Activated CD8-positive, alpha-beta memory T cell treated with anti-CD3 and anti-CD28 coated beads, Interleukin-2, amount 50 U/mL, for 24 hours (primary cell): ENCODE measurements around the gene ABCA3.

Experiments used
- DNase-seq: peaks from one replicate; pipeline ENCODE4 v3.0.0-alpha.2; 2020; ENCODE audit errors: extremely low read depth

The ABCA3 gene

DNA sequence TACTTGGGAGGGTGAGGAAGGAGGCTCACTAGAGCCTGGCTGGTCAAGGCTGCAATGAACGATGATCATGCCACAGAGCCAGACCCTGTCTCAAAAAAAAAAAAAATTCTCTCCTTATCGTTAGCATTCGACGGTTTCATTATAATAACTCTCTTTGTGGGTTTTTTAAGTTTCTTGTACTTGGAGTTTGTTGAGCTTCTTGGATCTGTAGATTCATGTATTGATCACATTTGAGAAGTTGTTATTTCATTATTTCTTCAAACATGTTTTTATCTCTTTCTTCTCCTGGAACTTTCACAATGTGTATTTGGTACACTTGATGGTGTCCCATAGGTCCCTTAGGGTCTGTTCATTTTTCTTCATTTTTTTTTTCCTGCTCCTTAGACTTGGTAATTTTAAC is 16.8 kb upstream of the ABCA3 start:
- DNase-seq: no peak

DNA sequence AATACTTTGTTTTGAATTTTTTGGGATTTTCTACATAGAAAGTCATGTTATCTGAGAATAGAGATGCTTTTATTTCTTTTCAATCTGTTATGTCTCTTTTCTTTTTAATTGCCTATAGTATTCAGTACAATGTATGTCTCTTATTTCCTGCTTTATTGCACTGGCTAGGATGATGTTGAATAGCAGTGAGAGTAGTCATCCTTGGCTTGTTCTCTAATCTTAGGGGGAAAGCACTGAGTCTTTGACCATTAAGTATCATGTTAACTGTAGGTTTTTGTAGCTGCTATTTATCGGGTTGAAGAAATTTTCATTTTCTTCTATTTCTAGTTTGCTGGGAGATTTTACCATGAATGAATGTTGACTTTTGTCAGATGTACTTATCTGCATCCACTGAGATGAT is 10.0 kb upstream of the ABCA3 start:
- no peak for DNase-seq

DNA sequence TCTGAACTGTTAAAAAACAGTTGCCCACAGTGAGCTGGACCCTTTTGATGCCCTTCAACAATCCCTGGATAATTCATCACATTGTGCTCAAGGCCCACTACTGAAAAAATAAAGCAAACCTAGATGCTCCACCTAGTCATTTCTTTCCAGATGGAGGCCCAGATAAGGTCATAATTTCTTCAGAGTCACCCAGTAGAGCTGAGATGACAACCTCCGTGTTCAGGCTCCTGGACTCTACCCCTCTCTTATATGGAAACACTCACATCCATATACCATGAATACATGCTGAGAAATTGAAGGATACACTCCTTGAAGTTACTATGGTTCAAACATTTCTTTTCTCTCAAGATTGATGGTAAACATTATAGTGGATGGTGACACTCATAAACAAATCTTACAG is 2.7 kb upstream of the ABCA3 start:
- no peak for DNase-seq

DNA sequence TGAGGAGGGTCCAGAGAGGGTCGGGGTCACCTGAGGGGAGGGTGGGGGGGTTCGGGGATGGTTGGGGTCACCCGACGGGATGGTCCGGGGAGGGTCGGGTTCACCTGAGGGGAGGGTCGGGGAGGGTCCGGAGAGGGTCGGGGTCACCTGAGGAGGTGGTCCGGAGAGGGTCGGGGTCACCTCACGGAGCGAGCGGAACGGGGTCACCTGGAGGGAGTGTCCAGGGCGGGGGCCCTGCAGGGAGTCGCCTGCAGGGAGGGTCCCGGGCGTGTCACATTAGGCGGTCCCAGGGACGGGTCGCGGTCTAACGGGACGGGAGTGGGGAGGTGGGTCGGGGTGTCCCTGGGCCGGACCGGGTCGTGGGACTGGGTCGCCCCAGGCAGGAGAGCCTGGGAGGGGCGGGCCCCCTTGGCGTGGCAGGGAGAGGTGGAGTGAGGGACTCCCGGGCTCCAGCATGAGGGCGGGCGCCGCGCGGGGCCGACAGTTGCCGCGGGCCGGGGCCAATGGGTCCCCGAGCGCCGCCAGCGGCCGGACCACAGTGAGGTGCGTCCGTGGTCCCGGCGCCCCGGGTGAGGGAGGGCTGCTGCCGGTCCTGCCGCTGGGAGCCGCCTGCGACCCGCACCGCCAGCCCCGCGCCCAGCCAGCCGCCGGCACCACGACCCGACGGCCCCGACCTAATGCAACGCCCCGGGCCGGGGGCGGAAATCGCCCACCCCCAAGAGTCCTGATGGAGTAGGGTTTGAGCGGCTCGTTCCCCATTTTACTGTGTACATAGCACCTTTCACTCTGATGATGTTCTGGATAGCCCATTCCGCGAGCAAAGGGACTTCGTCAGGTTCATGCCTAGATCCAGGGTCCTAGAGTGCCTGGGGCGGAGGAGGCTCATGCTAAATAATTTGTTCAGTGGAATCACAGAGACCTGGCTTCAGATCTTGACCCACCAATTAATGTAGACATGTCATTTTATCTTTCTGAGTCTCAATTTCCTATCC is 1.2 kb upstream of the ABCA3 start:
- DNase-seq: no peak

DNA sequence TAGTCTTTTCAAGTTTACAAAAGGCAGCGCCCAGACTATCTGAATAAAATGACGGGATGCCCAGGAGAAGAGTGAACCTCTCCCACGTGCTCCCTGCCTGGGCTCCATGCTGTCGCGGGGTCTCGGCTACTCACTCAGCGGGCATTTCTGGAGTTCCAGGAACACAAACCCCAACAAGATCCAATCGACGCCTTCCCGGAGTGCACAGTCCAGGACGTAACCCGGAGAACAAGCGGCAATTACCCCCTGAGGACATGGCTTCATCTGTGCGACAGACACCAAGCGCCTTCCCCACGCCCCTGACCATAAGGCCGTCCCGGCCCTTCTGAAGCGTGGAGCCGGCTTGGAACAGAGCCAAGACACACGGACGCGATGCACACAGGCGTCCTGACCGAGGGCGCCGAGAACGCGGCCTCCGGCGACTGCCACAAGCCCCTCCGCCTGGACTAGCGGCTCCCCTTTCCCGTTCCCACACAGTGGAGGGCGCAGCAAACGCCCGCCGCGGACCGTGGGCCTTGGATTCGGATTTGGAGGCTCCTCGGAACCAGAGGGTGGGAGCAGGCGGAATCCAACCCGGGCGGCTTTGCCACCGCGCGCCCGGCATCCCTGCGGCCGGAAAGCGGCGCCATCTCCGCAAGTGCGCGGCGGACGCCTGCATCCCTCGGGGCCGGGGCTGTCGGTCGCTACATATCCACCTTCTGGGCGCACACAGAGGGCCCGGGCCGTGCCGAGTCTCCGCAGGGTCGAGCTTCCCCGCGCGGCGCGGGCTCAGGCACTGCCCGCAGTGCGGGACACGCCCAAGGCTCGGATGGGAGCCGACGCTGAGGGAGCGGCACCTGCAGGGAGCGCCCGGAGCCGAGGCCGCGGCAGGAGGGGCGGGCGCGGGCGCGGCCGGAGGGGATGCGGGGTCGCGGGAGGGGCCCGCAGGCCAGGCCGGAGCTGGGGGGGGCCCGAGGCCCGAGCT is 725 bp downstream of the ABCA3 start:
- no peak for DNase-seq

DNA sequence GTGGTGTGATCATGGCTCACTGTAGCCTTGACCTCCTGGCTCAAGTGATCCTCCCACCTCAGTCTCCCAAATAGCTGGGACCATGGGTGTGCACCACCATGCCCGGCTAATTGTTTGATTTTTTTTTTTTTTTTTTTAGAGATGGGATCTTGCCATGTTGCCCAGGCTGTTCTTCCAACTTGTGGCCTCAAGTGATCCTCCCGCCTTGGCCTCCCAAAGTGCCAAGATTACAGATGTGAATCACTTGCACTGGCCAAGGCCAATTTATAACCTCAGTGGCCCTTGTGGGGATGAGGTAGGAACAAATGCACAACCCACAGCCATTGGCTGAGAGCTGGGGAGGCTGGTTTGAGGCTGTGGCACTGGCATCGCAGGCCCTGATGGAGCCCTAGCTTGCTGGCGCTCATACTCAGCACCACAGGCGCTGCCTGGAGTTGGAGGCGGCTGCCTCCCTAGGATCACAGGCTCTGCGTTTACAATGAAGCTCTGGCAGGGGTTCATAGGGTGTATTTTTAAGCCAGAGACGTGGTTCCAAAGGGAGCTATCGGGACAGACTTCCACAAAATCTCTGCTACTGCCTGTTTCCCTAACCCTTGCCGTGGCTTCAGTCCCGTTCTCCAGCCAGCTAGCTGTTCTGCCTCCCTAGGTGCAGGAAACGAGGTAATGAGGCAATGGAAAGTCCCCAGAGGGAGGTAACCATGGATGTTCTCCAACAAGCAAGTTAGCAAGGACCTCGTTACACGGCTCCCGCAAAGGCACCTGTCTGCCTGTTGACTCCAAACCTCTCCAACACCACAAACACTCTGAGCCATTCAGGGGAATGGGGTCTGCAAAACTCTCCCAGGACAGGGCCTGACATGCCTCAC is 2.9 kb downstream of the ABCA3 start:
- DNase-seq: no peak

DNA sequence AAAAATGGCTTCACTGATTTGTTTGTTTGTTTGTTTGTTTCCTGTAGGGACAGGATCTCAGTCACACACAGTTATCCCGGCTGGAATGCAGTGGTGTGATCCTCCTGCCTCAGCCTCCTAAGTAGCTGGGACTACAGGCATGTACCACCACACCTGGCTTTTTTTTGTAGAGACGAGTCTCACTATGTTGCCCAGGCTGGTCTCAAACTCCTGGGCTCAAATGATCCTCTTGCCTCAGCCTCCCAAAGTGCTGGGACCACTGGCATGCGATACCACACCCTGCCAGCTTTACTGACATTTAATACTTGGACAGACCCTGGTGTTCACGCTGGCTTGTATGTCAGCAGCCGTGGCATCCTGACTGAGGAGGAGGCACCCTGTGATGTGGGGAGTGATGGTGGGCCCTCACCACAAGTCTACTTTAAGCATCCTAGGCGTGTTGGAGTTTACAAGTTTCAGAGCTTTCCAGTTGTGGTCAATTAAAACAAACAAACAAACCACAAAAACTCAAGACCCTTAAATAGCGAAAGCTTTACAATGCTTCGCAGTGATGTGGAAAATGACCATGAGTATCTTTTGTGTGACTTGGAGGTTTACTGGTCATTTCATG is 5.1 kb downstream of the ABCA3 start:
- DNase-seq: no peak

DNA sequence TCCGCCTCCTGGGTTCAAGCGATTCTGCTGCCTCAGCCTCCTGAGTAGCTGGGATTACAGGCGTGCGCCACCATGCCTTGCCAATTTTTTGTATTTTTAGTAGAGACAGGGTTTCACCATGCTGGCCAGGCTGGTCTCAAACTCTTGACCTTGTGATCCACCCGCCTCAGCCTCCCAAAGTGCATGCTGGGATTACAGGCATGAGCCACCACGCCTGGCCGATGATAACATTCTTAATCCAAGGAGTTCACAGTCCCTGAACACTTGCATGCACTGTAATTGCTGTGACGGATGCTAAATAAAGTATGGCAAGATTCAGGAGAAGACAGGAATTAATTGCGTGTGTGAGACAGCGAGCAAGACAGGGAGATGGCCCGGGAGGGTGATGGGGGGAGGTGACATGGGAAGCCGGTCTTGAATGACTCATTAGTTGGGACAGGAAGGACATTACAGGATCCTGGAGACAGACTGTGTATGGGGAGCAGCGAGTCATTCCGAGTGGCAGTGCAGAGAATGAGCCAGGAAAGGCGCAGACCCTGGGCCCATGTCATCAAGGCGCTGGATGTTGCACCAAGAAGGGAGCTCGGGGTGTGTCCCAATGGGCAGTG is 6.7 kb downstream of the ABCA3 start:
- DNase-seq: no peak

DNA sequence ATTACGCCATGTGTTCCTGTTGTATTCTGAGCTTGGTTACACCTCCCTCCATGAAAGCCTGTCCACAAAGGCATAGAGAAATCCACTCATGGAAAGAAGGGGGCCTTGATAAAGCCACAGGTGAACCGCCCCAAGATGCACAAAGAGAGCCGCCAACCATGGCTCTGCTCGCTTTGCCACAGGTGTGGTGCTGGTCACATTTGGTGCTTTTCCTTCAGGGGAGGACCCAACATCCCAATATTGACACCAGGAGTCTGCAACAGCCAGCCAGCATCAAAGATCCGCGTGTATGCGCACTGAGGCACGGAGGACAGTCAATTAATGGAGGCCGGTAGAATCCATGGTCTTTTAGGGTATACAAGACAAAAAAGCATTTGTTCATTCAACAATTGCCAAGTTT is 7.3 kb downstream of the ABCA3 start:
- no peak for DNase-seq

DNA sequence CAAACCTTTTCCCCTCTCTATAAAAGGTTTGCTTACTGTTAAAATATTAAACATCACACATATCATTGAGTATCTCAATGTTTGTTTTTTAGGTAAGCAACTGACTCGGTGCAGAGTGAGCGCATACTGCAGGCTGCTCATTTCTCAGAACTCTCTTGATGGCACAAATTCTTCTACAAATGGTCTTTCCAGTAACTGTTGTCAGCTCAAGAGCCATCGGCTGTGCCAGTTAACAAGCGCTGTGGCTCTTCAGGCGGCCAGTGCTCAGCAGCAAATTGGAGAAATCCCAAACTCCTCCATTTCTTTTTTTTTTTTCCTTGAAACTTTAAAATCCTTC is 8.6 kb downstream of the ABCA3 start:
- DNase-seq: no peak

DNA sequence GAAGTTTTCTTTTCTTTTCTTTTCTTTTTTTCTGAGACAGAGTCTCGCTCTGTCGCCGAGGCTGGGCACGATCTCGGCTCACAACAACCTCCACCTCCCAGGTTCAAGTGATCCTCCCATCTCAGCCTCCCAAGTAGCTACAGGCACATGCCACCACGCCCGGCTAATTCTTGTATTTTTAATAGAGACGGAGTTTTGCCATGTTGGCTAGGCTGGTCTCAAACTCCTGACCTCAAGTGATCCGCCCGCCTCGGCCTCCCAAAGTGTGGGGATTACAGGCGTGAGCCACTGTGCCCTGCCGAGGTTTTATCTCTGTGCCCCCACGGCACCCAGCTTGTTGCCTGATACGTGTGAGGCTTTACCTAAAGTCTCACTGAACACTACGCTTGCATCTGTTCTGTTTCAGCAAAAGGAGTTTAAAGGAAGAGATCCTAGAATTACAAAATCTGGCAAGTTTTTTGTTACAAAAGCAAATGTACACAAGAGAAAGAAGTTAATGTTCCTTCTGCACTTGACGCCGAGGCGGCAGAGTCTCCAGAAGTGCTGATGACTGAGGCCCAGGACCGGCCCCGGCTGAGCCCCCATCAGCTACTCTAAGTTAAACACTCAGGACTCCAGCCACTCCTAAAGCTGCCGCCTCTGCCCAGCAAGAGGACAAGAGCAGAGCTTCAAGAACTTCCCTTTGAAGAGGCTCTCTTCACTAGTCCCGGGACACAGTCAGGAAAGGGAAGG is 9.2 kb downstream of the ABCA3 start:
- no peak for DNase-seq

DNA sequence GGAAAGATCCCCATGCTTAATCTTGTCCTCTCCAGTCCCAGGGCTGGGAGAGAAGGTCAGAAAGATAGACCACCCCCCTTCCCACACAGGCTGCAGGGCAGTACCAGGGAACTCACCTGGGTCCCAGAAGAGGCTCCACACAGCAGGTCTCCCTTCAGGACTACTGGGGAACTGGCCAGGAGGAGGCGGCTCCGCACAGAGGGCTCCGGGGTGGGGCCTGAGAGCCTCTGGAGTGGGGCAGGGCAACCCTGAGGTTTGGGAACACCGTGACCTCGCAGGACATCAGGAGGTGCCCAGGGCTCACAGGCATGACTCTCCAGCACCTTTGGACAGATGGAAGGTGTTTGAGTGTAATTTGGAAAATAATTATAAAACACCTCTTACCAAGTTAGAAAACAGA is 11.0 kb downstream of the ABCA3 start:
- no peak for DNase-seq

DNA sequence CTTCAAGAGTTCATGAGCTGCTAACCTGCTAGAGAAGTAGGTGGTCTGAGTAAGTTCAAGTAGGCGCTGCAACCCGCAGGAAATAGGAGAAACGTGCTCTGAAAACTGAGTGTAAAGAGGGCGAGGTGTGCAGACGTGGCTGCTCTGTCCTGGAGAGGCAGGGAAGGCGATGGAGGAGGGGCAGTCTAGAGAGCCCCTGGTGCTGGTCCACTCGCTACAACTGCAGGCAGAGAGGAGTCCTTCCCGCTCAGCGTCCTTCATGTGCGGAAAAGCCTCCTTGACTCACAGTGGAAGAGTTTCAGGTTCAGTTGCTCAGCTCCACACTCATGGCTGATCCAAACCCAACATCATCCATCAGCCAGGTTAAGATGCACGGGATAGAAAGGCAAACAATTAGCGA is 12.1 kb downstream of the ABCA3 start:
- DNase-seq: no peak

DNA sequence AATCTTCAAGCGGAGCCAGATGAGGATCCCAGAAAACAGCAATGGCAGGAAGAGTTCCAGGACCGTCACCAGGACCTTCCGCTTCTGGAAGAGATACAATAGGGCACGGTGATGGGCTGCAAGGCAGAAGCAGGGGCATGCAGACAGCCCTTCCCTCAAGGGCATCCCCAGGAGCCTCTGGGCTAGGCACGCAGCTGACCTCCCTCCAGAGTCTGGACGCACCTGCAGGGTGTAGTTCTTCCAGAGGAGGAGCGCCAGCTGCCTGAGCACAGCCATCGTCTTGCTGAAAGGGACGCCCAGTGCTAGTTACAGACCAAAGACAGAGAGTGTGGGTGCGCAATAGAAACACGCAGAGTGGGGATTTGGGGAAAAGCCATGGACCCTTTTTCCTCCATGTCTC is 14.3 kb downstream of the ABCA3 start:
- DNase-seq: no peak

DNA sequence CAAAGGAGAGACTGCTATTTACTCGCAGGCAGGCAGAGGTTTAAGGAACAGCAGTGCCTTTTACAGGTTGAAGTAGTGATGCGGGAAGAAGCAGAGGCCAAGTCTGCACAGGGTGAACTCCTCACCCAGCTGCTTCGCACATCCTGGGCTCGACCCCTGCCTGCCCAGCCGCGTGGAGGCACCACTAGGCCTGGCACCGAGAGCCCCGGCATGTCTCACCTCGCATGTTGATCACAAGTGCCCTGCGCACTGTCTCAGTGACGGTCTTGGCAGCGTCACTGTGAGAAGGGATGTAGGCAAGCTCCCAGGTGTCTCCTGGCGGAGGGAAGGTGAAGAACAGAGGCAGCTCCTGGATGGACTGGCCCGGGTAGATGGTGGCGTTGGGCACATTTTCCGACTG is 14.7 kb downstream of the ABCA3 start:
- DNase-seq: no peak

DNA sequence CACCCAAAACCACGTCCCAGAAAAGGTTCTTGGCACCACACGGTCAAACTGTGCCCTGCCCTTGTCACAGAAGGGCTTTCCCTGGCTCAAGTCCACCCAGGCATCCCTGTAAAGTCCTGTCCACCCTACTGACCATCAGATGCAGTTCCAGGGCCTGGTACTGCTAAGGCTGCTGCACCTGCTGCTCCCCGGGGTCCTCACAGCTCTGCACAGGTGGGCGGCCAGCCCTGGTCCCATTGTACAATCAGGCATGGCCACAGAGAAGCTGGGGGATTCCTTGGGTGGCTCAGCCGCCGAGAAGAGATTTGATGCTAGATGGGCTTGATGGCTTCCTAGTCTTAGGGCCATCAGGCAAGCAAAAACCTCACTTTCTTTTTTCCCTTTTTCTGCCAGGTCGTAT is 15.3 kb downstream of the ABCA3 start:
- DNase-seq: no peak

DNA sequence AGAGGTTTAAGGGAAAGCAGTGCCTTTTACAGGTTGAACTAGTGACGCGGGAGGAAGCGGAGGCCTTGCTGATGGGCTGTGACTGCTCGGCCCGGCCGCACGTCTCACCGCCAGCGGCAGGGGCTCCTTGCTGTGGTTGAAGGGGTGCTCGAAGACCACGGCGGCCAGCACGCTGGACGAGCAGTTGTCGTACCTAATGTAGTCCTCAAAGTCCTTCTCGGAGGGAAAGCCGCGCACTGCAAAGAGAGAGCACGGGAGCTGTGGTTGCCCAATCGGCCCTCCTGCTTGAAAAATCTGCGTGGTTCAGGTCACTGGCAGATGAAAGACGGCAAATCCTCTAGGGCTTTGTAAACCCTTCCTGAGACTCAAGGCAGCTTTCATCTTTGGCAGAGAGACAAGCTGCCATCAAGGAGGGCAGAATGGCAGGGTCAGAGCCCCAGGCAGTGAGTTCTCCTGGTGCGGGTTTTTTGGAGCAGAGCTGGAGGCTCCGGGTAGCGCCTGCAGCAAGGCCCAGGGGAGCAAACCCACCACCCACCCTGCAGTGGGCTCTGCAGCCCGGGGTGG is 16.1 kb downstream of the ABCA3 start:
- DNase-seq: no peak

DNA sequence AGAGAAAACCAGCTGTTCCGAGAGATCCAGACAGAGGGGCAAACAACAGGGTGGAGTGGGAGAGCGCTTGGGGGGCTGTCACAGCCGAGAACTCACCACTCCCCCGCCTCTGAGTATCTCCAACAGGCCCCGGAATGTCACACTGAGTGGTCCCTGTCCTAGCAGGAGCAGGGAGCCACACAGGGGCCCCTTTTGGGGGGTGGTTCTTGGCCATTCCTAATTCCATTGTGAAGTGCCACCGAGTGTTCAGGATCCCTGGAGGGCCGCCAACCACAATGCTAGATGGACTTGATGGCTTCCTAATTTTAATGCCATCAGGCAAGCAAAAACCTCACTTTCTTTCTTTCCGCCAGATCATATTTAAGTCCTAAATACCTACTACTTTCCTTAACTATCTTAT is 16.8 kb downstream of the ABCA3 start:
- no peak for DNase-seq

DNA sequence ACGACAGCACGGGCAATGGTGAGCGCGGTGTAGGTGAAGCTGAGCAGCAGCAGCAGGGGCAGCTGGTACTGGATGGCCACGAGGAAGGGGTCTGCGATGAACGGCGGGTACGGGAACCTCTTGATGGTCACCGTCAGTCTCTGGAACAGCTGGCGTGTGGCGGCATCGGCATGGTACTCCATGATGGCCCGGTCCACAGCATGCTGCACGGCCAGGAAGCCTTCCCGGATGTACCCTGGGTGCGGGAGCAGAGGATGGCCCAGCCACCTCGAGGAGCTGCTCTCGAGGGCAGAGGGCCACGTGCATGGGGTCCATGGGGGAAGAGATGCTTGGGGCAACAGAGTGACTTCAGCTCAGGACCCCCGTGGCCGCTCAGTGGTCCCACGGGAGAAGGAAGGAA is 20.9 kb downstream of the ABCA3 start:
- no peak for DNase-seq
